ENCODE results near the gene KREMEN1. TPM values are rescaled to one million over a fixed set of nuclear protein-coding genes. Genes with fewer than 3 reads are reported as not detected.

KREMEN1 gene
- total and polyA plus RNA-seq, 2 of the 4 experiments (the other 2 are of a cell fraction) = 2.9 to 4.6 TPM

GRCh38 chr22:29190918-29191317 lies 118.1 kb downstream of the KREMEN1 start:
- WGBS, 2 experiments (ENCODE audit: extremely low coverage in 2 of 2, insufficient read length in 1 of 2) = 93% methylated on average over 3 of the region's 10 CpGs; no CpG with 5 or more reads in 1 of the 2 experiments
- H3K36me3 ChIP-seq (ENCODE audit: control insufficient read depth, insufficient read depth, low read length) = no peaks in the 10 kb centered on the region
- DNase-seq (no peak), ATAC-seq (ENCODE audit: low read depth) (no peak)
- no peak overlapping the region for H3K56ac ChIP-seq (ENCODE audit: extremely low read depth, insufficient read depth, low read length)
- intact Hi-C loops (cut with micrococcal nuclease) = no loop called here
- H2AFZ ChIP-seq (replicated peaks; ENCODE audit: low read length, poor library complexity) = no peak overlapping the region
- H3K79me1 ChIP-seq (ENCODE audit: low read depth in 1 of 2, low read length in 2 of 2) = no peaks in the 10 kb centered on the region
- no peak overlapping the region for H3K18ac ChIP-seq (ENCODE audit: low read depth, low read length)
- H3K4me2 ChIP-seq (ENCODE audit: low read depth, low read length) = no peak overlapping the region
- H2BK20ac ChIP-seq (ENCODE audit: low read depth, low read length) = no peak overlapping the region
- ChIA-PET POLR2A (ENCODE audit: unreplicated experiment) (no interaction called here), CTCF (no interaction called here)
- in situ Hi-C loops (cut with MboI; ENCODE audit: low sequenced_read_pairs) = no loop called here
- no peaks in the 10 kb centered on the region for H3K9me1 ChIP-seq (ENCODE audit: insufficient read depth, low read length)
- H3K4me3 ChIP-seq (ENCODE audit: insufficient read depth, low read depth, low read length) = no peak overlapping the region
- H2AK5ac ChIP-seq (ENCODE audit: low read depth, low read length) = no peak overlapping the region
- no peaks in the 10 kb centered on the region for H3K9me3 ChIP-seq (ENCODE audit: control insufficient read depth, insufficient read depth, low read length)
- H3K27ac ChIP-seq (ENCODE audit: insufficient read depth, low read length) = no peak overlapping the region
- no TSS peak for BruUV-seq (replicated peaks)
- no peak overlapping the region for H3K23ac ChIP-seq (ENCODE audit: low read depth, low read length)
- no peaks in the 10 kb centered on the region for H3K4me1 ChIP-seq (ENCODE audit: control insufficient read depth, insufficient read depth, low read length)
- no peaks in the 10 kb centered on the region for H4K20me1 ChIP-seq (ENCODE audit: insufficient read depth, low read length)
- H4K8ac ChIP-seq (ENCODE audit: low read depth in 2 of 2, low read length in 2 of 2) = no peak overlapping the region
- H3K27me3 ChIP-seq (ENCODE audit: control insufficient read depth, insufficient read depth, low read length) = peaks cover 9% of the 10 kb centered on the region; the same call in 1 of the 2 replicates
- H4K5ac ChIP-seq (ENCODE audit: low read depth, low read length) = no peak overlapping the region
- no peak overlapping the region for H2BK15ac ChIP-seq (ENCODE audit: low read depth, low read length)
- no peak overlapping the region for H2AK9ac ChIP-seq (replicated peaks; ENCODE audit: low read depth, low read length, poor library complexity)
- no peak overlapping the region for H3K4ac ChIP-seq (ENCODE audit: low read depth, low read length)
- H4K91ac ChIP-seq (ENCODE audit: insufficient read depth, low read depth, low read length) = no peak overlapping the region
- dilution Hi-C loops (cut with HindIII; ENCODE audit: low sequenced_read_pairs, unreplicated experiment) = no loop called here
- TF ChIP-seq MAFK (IDR thresholded peaks at IDR 0.05; ENCODE audit: low read depth, low read length) = no peak
- no peak for TF ChIP-seq CHD1 (IDR thresholded peaks at IDR 0.05; ENCODE audit: low read depth, low read length)
- TF ChIP-seq CTCF (conservative IDR thresholded peaks at IDR 0.05; ENCODE audit: low read depth, low read length) = no peak
- TF ChIP-seq MXI1 (IDR thresholded peaks at IDR 0.05; ENCODE audit: borderline replicate concordance, low read depth, low read length) = no peak
- TF ChIP-seq CEBPB (IDR thresholded peaks at IDR 0.05; ENCODE audit: low read depth, low read length) = no peak
- no peak for TF ChIP-seq USF2 (IDR thresholded peaks at IDR 0.05; ENCODE audit: low read depth, low read length)
- no peak for TF ChIP-seq RAD21 (IDR thresholded peaks at IDR 0.05; ENCODE audit: low read length)
- TF ChIP-seq RFX5 (IDR thresholded peaks at IDR 0.05; ENCODE audit: low read depth, low read length) = no peak
- H3K14ac ChIP-seq (replicated peaks; ENCODE audit: low read depth, low read length) = no peak overlapping the region
- no peak overlapping the region for H2BK5ac ChIP-seq (ENCODE audit: low read depth, low read length, poor library complexity, severe bottlenecking)
- H3K9ac ChIP-seq (ENCODE audit: low read depth, low read length) = no peak overlapping the region
- H2BK120ac ChIP-seq (ENCODE audit: low read depth, low read length) = no peak overlapping the region
